GDM1 (cell line): ENCODE measurements around the gene FARS2.

Source experiments
- DNase-seq: peaks from one replicate; lab custom pipeline; 2025; lab: John Stamatoyannopoulos, UW

The FARS2 gene

GRCh38 chr6:5762561-5762968 lies 501.3 kb downstream of the FARS2 start:
- no peak for DNase-seq

- no peak for DNase-seq
These were observed 502.1 kb downstream of the FARS2 start for GRCh38 chr6:5763407-5763806.

GRCh38 chr6:5763871-5764270 lies 502.6 kb downstream of the FARS2 start:
- DNase-seq, result no peak

- no peak for DNase-seq
These were observed 503.2 kb downstream of the FARS2 start for GRCh38 chr6:5764401-5764955.

- DNase-seq, result no peak
These were observed 503.9 kb downstream of the FARS2 start for GRCh38 chr6:5765141-5765760.

- DNase-seq, result no peak
These were observed 504.9 kb downstream of the FARS2 start for GRCh38 chr6:5766260-5766659.

- no peak for DNase-seq
These were observed 506.2 kb downstream of the FARS2 start for GRCh38 chr6:5767471-5767870.

- no peak for DNase-seq
These were observed 509.9 kb downstream of the FARS2 start for GRCh38 chr6:5771211-5771610.

- DNase-seq, result no peak
These were observed 510.6 kb downstream of the FARS2 start for GRCh38 chr6:5771759-5772390.

GRCh38 chr6:5772408-5773120 lies 511.3 kb downstream of the FARS2 start:
- no peak for DNase-seq

GRCh38 chr6:5776104-5776503 lies 514.8 kb downstream of the FARS2 start:
- DNase-seq, result no peak

- DNase-seq, result no peak
These were observed 515.5 kb downstream of the FARS2 start for GRCh38 chr6:5776706-5777390.

- DNase-seq, result no peak
These were observed 517.1 kb downstream of the FARS2 start for GRCh38 chr6:5778317-5778857.

GRCh38 chr6:5778906-5779305 lies 517.6 kb downstream of the FARS2 start:
- DNase-seq, result no peak

- no peak for DNase-seq
These were observed 519.7 kb downstream of the FARS2 start for GRCh38 chr6:5781019-5781418.

GRCh38 chr6:5781966-5782556 lies 520.7 kb downstream of the FARS2 start:
- no peak for DNase-seq

- DNase-seq, result no peak
These were observed 521.7 kb downstream of the FARS2 start for GRCh38 chr6:5782783-5783547.

- no peak for DNase-seq
These were observed 522.3 kb downstream of the FARS2 start for GRCh38 chr6:5783584-5784089.

- no peak for DNase-seq
These were observed 523.9 kb downstream of the FARS2 start for GRCh38 chr6:5785249-5785648.

GRCh38 chr6:5786321-5786968 lies 525.1 kb downstream of the FARS2 start:
- DNase-seq, result no peak
